Epithelial cell of proximal tubule (primary cell): ENCODE results near the gene GNAI2. TPM values are rescaled to one million over a fixed set of nuclear protein-coding genes. Genes with fewer than 3 reads are reported as not detected.

ENCODE experiments used
- DNase-seq: peaks from one replicate; pipeline ENCODE4 v3.0.0-alpha.2; 2011; ENCODE audit warnings: low read depth
- H3K4me3 ChIP-seq: 2 replicates; pipeline ENCODE4 v1.5.1; 2011; ENCODE audit warnings: low read depth, mild to moderate bottlenecking, low read length
- CTCF ChIP-seq: conservative IDR thresholded peaks from 2 replicates; pipeline ENCODE4 v1.5.1; 2012; ENCODE audit warnings: low read depth, mild to moderate bottlenecking, low read length
- total RNA-seq: library from RNA; depleted of rRNA; stranded (reverse); fragments of >200 nt; gene quantifications from 2 replicates; pipeline ENCODE4 v1.2.3, GENCODE V29; 2015

GNAI2 gene
- total RNA-seq, 1 donor from 2014 or later = 264 TPM

GRCh38 chr3:50272911-50273688 is 37.1 kb downstream of the GNAI2 start:
- peak; percentile 93 for TF ChIP-seq CTCF
- peak overlapping the region; percentile 32 for H3K4me3 ChIP-seq
- DNase-seq = no peak

DNA sequence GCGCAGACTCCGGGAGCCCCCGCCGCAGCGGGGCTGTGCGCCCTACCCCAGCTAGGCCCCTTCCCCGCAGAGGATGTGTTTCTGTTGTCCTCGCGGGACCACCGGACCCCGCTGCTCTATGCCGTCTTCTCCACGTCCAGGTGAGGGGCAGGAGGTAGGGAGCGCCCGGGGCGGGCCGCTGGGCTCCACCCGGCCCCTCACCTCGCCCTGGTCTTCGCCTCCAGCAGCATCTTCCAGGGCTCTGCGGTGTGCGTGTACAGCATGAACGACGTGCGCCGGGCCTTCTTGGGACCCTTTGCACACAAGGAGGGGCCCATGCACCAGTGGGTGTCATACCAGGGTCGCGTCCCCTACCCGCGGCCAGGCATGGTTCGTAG is 37.7 kb downstream of the GNAI2 start:
- DNase-seq = no peak
- no peak for TF ChIP-seq CTCF
- H3K4me3 ChIP-seq = no peak overlapping the region

- H3K4me3 ChIP-seq = no peak overlapping the region
- no peak for DNase-seq
- peak; percentile 80 for TF ChIP-seq CTCF
Observed at GRCh38 chr3:50274371-50275104, 38.5 kb downstream of the GNAI2 start.

DNA sequence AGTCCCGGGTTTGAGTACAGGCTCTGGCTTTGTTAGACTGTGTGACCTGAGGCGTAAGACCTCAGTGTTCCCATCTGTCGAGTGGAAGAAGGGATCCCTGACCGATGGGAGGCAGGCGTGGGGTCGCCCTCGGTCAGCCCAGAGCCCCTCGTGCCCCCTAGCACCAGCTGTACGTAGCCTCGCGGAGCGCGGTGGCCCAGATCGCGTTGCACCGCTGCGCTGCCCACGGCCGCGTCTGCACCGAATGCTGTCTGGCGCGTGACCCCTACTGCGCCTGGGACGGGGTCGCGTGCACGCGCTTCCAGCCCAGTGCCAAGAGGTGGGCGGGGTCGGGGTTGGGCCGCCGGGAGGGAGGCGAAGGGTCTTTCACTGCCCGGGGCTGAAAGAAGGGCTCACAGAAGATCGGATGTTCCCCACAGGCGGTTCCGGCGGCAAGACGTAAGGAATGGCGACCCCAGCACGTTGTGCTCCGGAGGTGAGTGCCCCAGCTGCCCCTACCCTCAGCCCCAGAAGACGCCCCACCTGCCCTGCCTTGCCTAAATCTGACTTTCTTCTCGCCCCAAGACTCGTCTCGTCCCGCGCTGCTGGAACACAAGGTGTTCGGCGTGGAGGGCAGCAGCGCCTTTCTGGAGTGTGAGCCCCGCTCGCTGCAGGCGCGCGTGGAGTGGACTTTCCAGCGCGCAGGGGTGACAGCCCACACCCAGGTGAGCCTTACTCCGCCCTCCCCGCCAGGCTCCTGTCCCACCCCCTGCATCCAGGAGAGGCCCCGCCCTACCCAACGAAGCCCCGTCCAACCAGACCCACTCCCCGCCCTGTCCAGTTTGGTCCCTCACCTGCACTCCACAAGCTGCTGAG is 39.4 kb downstream of the GNAI2 start:
- no peak for DNase-seq
- TF ChIP-seq CTCF = no peak
- no peak overlapping the region for H3K4me3 ChIP-seq

GRCh38 chr3:50275996-50276761 is 40.2 kb downstream of the GNAI2 start:
- no peak for DNase-seq
- no peak for TF ChIP-seq CTCF
- no peak overlapping the region for H3K4me3 ChIP-seq

DNA sequence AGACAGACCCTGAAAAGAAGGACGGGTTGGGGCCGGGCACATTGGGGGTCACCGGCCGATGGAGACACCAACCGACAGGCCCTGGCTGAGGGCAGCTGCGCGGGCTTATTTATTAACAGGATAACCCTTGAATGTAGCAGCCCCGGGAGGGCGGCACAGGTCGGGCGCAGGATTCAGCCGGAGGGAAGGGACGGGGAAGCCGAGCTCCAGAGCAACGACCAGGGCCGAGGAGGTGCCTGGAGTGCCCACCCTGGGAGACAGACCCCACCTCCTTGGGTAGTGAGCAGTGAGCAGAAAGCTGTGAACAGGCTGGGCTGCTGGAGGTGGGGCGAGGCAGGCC is 40.7 kb downstream of the GNAI2 start:
- H3K4me3 ChIP-seq = no peak overlapping the region
- no peak for TF ChIP-seq CTCF
- DNase-seq = no peak
